ENCODE data around the gene TDP2. TPM values are rescaled to one million over a fixed set of nuclear protein-coding genes. Genes with fewer than 3 reads are reported as not detected.

Gene TDP2
- total and polyA plus RNA-seq, 7 donors: 30.4 to 543 (median 67.6) TPM

DNA sequence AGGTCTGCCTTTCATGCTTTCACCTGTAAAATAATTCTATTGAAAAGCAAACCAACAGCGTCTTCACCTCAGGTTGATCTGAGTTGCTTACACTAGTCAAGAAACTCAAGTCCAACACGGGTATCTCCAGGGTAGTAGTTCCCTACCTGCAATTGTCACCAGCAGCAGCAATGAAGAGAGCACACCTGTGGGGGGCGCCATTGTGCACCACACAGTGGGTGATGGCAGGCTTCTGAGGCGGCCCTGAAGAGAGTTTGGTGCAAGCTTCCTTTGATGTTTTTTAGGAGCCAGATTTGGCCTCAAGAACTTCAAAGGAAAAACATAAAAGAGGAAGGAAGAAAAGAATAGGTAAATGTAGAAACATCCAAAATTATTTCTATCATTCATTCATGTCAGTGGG lies 65.8 kb downstream of the TDP2 start:
- intact Hi-C loops (cut with DNase I): no loop called here
- Histone ChIP-seq H3K4me3 (no peak overlapping the region), H3K9me3 (no peaks in the 10 kb centered on the region), H3K27ac (no peak overlapping the region), H3K36me3 (no peaks in the 10 kb centered on the region), H3K4me1 (no peaks in the 10 kb centered on the region), H3K27me3 (no peaks in the 10 kb centered on the region)
- 63 to 67% methylated on average over 4 of the region's 4 CpGs for WGBS, 2 donors
- TF ChIP-seq, protein P1, sequence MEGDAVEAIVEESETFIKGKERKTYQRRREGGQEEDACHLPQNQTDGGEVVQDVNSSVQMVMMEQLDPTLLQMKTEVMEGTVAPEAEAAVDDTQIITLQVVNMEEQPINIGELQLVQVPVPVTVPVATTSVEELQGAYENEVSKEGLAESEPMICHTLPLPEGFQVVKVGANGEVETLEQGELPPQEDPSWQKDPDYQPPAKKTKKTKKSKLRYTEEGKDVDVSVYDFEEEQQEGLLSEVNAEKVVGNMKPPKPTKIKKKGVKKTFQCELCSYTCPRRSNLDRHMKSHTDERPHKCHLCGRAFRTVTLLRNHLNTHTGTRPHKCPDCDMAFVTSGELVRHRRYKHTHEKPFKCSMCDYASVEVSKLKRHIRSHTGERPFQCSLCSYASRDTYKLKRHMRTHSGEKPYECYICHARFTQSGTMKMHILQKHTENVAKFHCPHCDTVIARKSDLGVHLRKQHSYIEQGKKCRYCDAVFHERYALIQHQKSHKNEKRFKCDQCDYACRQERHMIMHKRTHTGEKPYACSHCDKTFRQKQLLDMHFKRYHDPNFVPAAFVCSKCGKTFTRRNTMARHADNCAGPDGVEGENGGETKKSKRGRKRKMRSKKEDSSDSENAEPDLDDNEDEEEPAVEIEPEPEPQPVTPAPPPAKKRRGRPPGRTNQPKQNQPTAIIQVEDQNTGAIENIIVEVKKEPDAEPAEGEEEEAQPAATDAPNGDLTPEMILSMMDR (IDR thresholded peaks at IDR 0.05): no peak
- TF ChIP-seq EP300 (IDR thresholded peaks at IDR 0.05): no peak
- no peak for TF ChIP-seq POLR2A (IDR thresholded peaks at IDR 0.05)
- no peak for TF ChIP-seq POLR2AphosphoS5 (IDR thresholded peaks at IDR 0.05)
- no peak for DNase-seq

Other genes with a start within 250 kb of the TDP2 start
- 1 to 10 TPM; 4.8 to 7.2 (median 5.6) TPM for gene GPLD1, start 177.3 kb downstream of the TDP2 start, total RNA-seq
- under 1 TPM in 2 of 3 donors, not detected in 1; 0.52 to 0.60 TPM for gene GPLD1, start 177.3 kb downstream of the TDP2 start, polyA plus RNA-seq
- 1 to 10 TPM; 2.6 to 5.0 (median 2.9) TPM for gene ALDH5A1, start 171.9 kb downstream of the TDP2 start, total RNA-seq
- 1 to 10 TPM; 2.4 to 4.5 (median 2.8) TPM for gene ALDH5A1, start 171.9 kb downstream of the TDP2 start, polyA plus RNA-seq
- under 1 TPM; 0.16 to 0.71 (median 0.48) TPM for gene KIAA0319, start 20.7 kb downstream of the TDP2 start, total RNA-seq
- under 1 TPM in 2 of 3 donors, not detected in 1; under 0.01 to 0.60 TPM for gene KIAA0319, start 20.7 kb downstream of the TDP2 start, polyA plus RNA-seq
- 10 to 100 TPM in 1 of 4 donors, 1 to 10 TPM in 3; 5.3 to 11.8 (median 9.2) TPM for gene ACOT13, start 178 bp upstream of the TDP2 start, total RNA-seq
- 10 to 100 TPM; 23.0 to 48.6 (median 48.1) TPM for gene ACOT13, start 178 bp upstream of the TDP2 start, polyA plus RNA-seq
- gene C6orf62, start 52.3 kb upstream of the TDP2 start, total RNA-seq: 10 to 100 TPM; 27.0 to 34.2 (median 32.3) TPM
- 10 to 100 TPM; 30.6 to 60.9 (median 37.9) TPM for gene C6orf62, start 52.3 kb upstream of the TDP2 start, polyA plus RNA-seq
- 1 to 10 TPM; 4.4 to 9.7 (median 8.2) TPM for gene GMNN, start 108.0 kb upstream of the TDP2 start, total RNA-seq
- gene GMNN, start 108.0 kb upstream of the TDP2 start, polyA plus RNA-seq: 10 to 100 TPM; 35.7 to 71.7 (median 52.9) TPM
- gene ARMH2, start 132.0 kb upstream of the TDP2 start, total RNA-seq: not detected
- under 1 TPM in 1 of 3 donors, not detected in 2; 0.10 TPM for gene ARMH2, start 132.0 kb upstream of the TDP2 start, polyA plus RNA-seq